H1 (cell line): ENCODE results near the gene TEX29. TPM values are rescaled to one million over a fixed set of nuclear protein-coding genes. Genes with fewer than 3 reads are reported as not detected.

ENCODE experiments used
- BRCA1 ChIP-seq: IDR thresholded peaks from 2 replicates; pipeline ENCODE4 v1.6.1; 2012; ENCODE audit warnings: low read depth, low read length, improper control_type of control experiment
- CHD1 ChIP-seq: IDR thresholded peaks from 2 replicates; pipeline ENCODE4 v1.6.1; 2012; ENCODE audit warnings: low read depth, low read length, improper control_type of control experiment
- CHD2 ChIP-seq: IDR thresholded peaks from 2 replicates; pipeline ENCODE4 v1.6.1; 2012; ENCODE audit warnings: low read length, improper control_type of control experiment
- FOSL1 ChIP-seq: IDR thresholded peaks from 2 replicates; pipeline ENCODE4 v1.6.1; 2011; ENCODE audit warnings: mild to moderate bottlenecking, low read depth, low read length, moderate library complexity; ENCODE audit not compliant: insufficient read depth
- POLR2AphosphoS5 ChIP-seq: IDR thresholded peaks from 2 replicates; pipeline ENCODE4 v1.6.1; 2011; ENCODE audit warnings: low read depth, low read length
- TAF1 ChIP-seq: IDR thresholded peaks from 2 replicates; pipeline ENCODE4 v1.6.1; 2011; ENCODE audit warnings: mild to moderate bottlenecking, low read depth, low read length
- TAF7 ChIP-seq: optimal IDR thresholded peaks from 2 replicates; pipeline ENCODE3; 2011; ENCODE audit warnings: low read depth, mild to moderate bottlenecking, inconsistent platforms, low read length, moderate library complexity, borderline replicate concordance
- ZNF274 ChIP-seq: IDR thresholded peaks from 2 replicates; pipeline ENCODE4 v1.7.0; 2012; ENCODE audit warnings: low read length, borderline replicate concordance; ENCODE audit errors: extremely low read depth
- polyA plus RNA-seq, 7 experiments: library from polyadenylated mRNA; depleted of rRNA in 3 of 7; stranded (reverse) in 5 of 7; unstranded in 2 of 7; fragments of >200 nt in 5 of 7; fragments of 200-250 nt in 2 of 7; gene quantifications; 1 replicate in 5 of 7; 2 replicates in 1 of 7; 4 replicates in 1 of 7; pipeline versions ENCODE4 v1.2.1 to v1.2.3, GENCODE V29; 2011 to 2013; ENCODE audit warnings: missing spikeins in 2 of 7, mixed read lengths in 2 of 7
- total RNA-seq: library from RNA; stranded (reverse); fragmentation: NEBNext Ultra II Directional; extraction: Animal tissue kit (Norgen Biotek cat#: 25700); gene quantifications from 2 replicates; pipeline ENCODE4 v1.2.1, GENCODE V29; 2021

TEX29 gene
- total and polyA plus RNA-seq, 2 of the 8 experiments (the other 6 are each of a cell fraction or from before 2014, with no cell fraction given): 0.08 TPM; not detected in 1

GRCh38 chr13:111360452-111360851 lies 40.0 kb downstream of the TEX29 start (continued):
- TF ChIP-seq TAF7 (no peak), BRCA1 (no peak), FOSL1 (no peak), ZNF274 (no peak), CHD1 (no peak), TAF1 (no peak), POLR2AphosphoS5 (no peak), CHD2 (no peak)
